HG03571 (cell line): ENCODE data around the gene COMMD6.

Experiments
- ATAC-seq: cut with Tn5 transposase; IDR thresholded peaks from one replicate; pipeline ENCODE4 v1.9.1; 2021; ENCODE audit not compliant: unreplicated experiment

COMMD6 gene

GRCh38 chr13:75530549-75530961, 7.1 kb downstream of the COMMD6 start:
- no peak for ATAC-seq

DNA sequence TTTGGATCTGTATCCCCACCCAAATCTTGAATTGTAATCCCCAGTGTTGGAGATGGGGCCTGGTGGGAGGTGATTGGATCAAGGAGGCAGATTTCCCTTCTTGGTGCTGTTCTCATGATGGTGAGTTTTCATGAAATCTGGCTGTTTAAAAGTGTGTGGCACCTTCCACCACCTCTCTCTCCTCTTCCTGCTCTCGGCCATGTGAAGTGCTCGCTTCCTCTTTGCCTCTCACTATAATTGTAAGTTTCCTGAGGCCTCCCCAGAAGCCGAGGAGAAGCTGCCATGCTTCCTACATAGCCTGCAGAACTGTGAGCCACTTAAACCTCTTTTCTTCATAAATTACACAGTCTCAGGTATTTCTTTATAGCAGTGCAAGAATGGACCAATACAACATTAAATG, 15.7 kb downstream of the COMMD6 start:
- no peak for ATAC-seq

DNA sequence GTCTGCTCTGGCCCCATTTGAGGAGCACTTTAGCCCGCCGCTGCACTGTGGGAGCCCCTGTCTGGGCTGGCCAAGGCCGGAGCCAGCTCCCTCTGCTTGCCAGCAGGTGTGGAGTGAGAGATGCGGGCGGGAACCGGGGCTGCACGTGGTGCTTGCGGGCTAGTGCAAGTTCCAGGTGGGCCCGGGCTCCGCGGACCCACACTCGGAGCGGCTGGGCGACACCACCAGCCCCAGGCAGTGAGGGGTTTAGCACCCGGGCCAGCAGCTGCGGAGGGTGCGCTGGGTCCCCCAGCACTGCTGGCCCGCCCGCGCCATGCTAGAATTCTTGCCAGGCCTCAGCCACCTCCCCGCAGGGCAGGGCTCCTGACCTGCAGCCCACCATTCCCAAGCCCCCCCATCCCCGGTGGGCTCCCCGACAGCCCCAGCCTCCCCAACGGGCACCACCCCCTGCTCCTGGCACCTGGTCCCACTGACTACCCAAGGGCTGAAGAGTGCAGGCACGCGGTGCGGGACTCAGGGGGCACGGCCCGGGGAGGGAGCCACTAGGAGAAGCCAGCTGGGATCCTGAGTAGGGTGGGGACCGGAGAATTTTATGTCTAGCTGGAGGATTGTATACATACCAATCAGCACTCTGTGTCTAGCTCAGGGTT, 19.1 kb downstream of the COMMD6 start:
- ATAC-seq: no peak

DNA sequence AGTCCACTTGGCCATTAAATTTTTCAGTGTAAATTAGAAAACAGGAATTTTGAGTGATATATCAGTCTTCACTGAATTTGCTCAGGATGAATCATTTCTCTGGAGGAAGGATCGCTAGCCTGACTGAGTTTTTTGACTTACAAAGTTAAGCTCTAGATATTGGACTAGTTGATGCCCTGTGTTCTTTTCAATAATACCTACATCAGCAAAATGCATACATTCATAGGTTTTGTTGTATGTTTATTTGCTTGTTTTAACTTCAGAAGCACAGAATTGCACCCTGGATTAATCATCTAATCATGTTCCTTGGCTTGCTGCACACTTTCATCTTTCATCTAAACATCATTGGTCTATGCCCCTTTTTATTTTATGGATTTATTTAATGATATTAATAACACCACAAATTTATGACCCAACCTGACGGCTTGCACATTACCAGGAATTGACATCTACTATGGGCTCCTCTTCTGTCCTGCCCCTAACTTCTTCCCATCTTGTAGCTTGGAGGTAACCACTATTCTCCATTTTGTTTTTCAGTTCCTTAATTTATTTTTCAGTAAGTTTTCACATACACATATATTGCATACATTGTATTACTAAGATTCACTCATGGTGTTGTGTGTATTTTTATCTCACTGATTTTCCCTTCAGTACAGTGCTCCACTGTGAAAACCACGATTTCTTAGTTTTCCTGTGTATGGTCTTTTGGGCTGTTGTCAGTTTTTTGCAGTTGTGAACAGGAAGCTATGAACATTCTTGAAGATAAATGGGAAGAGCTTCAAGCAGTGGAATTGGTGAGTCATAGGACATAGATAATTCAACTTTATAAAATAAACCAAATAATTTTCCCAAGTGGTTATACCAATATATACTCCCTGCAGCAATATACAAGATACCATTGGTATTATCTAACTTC, 23.3 kb downstream of the COMMD6 start:
- ATAC-seq: no peak

DNA sequence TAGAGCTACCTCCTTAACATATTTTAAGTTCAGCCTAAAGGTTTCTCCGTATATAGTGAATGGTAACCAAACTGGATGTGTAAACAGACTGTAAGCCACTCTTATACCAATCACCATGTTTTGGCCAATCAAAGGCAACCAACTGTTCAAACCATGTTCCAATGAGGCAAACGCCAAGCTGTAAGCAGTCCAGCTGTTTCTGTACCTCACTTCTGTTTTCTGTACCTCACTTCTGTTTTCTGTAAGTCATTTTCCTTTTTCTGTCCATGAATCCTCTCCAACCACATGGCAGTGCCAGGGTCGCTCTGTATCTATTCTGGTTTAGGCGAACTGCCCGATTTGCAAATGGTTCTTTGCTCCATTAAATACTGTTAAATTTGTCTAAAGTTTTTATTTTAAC, 24.4 kb downstream of the COMMD6 start:
- no peak for ATAC-seq

DNA sequence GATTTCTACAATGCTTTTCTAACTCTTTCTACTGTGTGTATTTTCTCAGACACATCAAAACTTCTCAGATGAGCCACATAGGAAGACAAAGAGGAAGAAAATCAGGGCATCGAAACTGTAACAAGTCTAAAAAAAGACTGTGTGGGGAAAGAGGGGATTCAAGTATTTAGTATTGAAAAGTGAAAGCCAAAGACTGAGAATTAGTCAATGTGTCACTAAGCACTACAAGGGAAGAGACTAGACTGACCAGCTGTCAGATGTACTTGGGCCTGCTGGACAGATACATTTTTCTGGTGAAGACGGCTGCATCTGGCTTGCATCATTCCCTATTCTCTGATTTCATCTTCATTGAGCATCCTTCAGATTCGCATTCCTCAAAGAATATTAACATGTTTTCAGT, 25.4 kb downstream of the COMMD6 start:
- peak; percentile 96 for ATAC-seq

- no peak for ATAC-seq
Measured at GRCh38 chr13:75511051-75511625, 26.5 kb downstream of the COMMD6 start.

DNA sequence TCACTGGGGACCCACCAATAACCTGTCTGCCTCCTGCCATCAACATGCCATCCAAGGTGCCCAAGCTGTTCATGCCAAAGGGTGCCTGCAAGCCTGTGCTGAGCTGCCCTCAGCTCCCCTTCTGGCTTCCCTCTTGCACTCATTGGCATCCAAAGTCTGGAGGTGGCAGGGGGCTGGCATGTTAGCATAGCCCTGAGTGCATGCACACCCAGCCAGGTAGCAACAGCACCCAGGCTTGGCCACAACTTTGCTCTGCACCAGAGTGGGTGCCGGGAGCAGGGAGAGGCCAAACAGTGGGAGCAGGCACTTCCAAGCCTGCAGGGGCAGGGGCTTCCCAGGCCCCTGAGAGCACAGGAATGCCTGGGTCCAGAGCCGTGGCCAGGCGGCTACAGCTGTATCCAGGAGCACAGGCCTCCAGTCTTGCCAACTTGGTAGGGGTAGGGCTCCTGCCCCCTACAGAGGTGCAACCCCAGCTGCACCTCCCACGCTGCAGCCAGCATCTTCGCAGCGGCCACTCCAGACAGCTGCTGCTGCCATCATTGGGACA, 29.6 kb downstream of the COMMD6 start:
- ATAC-seq: no peak

DNA sequence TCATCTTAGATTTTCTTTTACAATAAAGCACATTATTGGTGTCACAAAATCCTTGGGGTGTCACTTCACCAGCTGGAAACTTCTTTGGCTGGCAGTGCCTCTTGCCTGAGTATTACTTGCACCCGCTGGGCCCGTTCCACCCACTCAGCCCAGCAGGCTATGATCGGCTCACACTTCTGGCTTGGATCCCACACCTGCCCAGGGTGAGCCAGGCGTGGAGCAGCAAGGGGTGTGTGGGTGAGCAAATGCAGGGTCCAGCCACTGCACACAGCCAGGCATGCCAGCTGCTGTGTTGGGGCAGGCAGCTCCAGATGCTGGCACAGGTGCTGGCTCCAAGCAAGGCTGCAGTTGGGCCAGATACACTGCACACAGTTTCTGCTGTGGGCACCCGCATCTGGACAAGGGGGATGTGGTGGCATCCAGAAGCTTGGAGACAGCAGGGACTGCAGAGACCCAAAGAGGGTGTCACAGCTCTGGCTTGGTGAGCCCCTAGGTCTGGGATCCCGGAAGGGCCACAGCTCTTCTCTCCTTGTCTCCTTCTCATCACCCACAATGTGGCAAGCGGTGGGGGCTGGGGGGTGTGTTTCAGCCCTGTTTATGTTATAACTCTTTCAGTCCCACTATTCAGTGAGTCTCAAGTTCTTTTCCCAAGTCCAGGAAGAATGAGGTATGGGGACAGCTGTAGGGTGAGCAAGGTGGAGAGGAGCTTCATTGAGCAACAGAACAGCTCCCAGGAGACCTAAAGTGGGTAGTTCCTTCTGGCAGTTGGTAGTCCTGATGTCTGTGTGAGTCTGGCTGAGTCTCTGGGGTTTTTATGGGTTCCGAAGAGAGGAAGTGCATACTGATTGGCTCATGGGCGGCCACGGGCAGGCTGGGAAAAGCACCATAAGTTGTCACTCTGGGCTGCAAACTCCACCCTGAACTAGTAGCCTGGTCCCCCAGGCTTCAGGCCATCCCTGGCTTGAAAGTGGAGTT, 30.3 kb downstream of the COMMD6 start:
- no peak for ATAC-seq

DNA sequence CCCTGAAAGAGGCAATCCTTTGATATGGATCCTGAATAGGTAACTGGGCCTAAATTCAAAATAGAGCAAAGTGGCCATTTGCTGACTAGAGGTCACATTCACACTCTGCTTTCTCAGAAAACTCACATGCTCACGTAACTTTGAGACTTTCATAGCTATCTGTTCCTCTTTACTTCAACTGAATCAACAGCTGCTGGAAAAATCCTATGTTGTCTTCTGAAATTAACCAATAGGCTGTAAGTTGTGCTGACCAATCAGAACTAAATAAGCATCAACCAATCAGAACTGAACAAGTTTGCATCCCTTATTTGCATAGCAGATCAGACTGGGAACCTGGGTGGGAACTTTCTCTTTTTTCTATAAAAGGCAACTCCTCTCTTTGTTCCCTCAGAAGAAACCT, 31.6 kb downstream of the COMMD6 start:
- no peak for ATAC-seq

- ATAC-seq: no peak
Measured at GRCh38 chr13:75505327-75505726, 32.3 kb downstream of the COMMD6 start.

DNA sequence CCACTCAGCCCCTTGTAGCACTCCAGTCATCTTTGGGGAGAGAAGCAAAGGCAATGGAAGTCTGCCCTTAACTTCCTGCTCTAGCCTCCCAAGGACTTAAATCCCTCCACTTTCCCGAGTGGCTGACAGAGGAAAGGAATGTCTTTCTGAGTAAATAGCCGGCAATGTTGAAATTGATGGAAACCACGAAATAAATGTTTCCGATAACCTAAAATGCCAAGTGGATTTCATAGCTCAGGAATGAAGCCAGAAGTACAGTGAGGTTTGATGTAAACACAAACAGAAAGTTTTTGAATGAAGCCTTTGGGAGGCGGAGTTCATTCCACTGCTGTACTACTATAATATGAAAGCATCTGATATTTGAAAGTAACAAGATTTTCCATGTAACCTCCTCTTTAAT, 41.7 kb downstream of the COMMD6 start:
- no peak for ATAC-seq

DNA sequence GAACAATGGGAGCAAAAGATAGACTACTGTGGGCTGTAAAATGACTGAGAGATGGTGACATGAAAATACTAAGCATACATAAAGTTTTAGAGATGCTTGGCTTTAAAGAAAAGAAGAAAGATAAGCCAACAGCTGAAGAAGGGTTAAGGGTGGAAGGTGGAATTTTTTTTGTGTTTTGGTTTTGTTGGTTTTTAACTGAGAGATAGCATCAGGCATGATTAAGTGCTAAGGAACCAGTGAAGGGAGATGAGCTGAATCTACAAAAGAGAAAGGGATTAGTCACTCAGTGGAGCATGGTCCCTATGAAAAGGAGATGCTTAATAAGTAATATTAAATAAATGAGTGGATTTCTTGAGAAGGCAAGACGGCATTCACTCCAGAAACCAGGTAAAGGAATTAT, 43.1 kb downstream of the COMMD6 start:
- no peak for ATAC-seq

DNA sequence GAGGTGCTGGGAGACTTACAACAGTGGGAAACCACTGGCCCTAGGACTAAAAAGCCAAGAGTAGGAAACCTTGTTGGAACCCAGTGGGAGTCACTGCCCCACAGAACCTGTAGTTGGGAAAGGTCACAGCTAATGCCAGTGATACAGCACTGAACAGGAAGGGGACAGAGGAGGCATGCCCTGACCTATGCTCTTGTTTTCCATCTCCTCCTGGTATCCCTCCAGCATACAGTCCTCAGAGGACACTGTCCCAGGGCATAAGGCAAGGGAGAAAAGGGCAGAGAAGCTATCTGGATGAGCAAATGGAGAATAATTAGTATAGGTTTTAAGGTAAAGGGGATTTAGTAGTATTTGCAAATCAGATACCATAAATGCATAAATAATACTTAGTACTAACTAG, 44.5 kb downstream of the COMMD6 start:
- no peak for ATAC-seq

DNA sequence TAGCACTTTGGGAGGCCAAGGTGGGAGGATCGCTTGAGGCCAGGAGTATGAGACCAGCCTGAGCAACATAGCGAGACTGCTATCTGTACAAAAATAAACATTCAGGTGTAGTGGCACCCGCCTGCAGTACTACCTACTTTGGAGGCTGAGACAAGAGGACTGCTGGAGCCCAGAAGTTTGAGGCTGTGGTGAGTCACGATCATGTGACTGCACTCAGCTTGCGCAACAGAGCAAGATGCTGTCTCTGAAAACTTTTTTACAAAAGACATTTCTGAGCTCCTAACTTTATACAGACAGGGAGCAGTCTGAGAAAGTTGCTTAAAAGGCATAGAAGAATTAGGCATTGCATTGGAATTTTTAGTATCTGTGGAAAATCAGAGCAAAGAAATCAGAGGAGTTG, 45.3 kb downstream of the COMMD6 start:
- ATAC-seq: no peak

DNA sequence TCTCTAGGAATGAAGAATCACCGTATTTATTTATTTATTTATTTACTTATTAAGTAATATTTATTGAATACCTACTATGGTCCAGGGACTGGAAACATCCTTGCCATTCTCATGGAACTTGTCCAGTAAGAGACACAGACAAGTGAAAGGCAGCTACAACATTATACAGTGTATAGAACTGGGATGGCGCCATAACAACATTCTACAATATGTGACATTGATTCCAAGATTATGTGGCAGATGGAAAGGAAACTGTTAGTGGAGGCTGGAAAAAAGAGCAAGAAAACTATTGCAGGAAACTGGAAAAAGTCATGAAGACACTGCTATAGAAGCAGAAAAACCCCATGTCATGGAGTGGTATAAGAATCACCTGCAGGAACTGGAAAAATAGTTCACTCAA, 46.3 kb downstream of the COMMD6 start:
- no peak for ATAC-seq

DNA sequence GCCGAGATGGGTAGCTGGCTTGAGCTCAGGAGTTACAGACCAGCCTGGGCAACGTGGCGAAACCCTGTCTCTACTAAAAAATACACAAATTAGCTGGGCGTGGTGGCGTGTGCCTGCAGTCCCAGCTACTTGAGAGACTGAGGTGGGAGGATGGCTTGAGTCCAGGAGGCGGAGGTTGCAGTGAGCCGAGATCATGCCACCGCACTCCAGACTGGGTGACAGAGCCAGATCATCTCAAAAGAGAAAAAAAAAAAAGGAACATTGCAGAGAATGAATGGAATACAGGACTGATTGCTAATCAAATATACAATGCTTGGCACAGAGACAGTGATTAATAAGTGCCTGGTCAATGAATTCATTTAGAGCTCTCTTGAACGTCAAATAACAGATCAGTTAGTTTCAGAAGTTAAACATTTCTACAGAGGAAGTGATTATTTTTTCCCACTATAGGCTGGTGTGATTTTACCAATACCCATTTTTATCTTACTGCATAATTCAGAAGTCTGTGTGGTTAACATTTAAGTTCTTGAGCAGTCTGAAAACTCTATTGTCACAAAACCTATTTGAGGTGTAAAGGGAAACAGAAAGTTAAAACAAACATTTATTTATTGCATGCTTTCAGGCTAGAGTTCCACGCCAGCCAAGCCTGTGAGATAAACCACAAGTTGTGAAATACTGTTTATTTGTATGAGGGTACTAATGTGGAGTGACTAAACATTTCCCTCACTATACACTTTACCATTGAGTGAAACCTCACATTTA, 48.0 kb downstream of the COMMD6 start:
- peak; percentile 79 for ATAC-seq

- ATAC-seq: no peak
Measured at GRCh38 chr13:75486146-75487062, 51.2 kb downstream of the COMMD6 start.
